H9 (cell line): ENCODE measurements around the gene PPP5C. TPM values are rescaled to one million over a fixed set of nuclear protein-coding genes. Genes with fewer than 3 reads are reported as not detected.

Experiments used
- DNase-seq: peaks from one replicate; pipeline ENCODE4 v3.0.0-alpha.2; 2017
- H2AFZ ChIP-seq: one replicate; pipeline ENCODE4 v1.6.1; 2013; ENCODE audit warnings: mild to moderate bottlenecking, low read length, control low read depth, moderate library complexity
- H2AK5ac ChIP-seq: 2 replicates; pipeline ENCODE4 v1.6.1; 2013; ENCODE audit warnings: low read length, control low read depth, mixed read lengths; ENCODE audit not compliant: insufficient read length
- H2BK120ac ChIP-seq: one replicate; pipeline ENCODE4 v1.6.1; 2013; ENCODE audit warnings: low read depth, mild to moderate bottlenecking, low read length, control low read depth, inconsistent platforms; ENCODE audit not compliant: poor library complexity, severe bottlenecking
- H2BK12ac ChIP-seq: 2 replicates; pipeline ENCODE4 v1.6.1; 2013; ENCODE audit warnings: low read length, control low read depth, mixed read lengths, low read depth; ENCODE audit not compliant: insufficient read length
- H2BK15ac ChIP-seq: 2 replicates; pipeline ENCODE4 v1.6.1; 2013; ENCODE audit warnings: low read depth, low read length, control low read depth
- H2BK20ac ChIP-seq: one replicate; pipeline ENCODE4 v1.6.1; 2013; ENCODE audit warnings: low read depth, mild to moderate bottlenecking, low read length, control low read depth, inconsistent platforms; ENCODE audit not compliant: poor library complexity, severe bottlenecking
- H2BK5ac ChIP-seq: 2 replicates; pipeline ENCODE4 v1.6.1; 2013; ENCODE audit warnings: low read length, control low read depth, mixed read lengths; ENCODE audit not compliant: insufficient read length
- H3K14ac ChIP-seq: 2 replicates; pipeline ENCODE4 v1.6.1; 2013; ENCODE audit warnings: low read length, control low read depth; ENCODE audit not compliant: insufficient read depth
- H3K18ac ChIP-seq: 2 replicates; pipeline ENCODE4 v1.6.1; 2013; ENCODE audit warnings: low read depth, mild to moderate bottlenecking, mixed read lengths, low read length, control low read depth; ENCODE audit not compliant: insufficient read length
- H3K23ac ChIP-seq: 2 replicates; pipeline ENCODE4 v1.6.1; 2013; ENCODE audit warnings: low read length, control low read depth, mixed read lengths, low read depth; ENCODE audit not compliant: insufficient read length
- H3K23me2 ChIP-seq: 2 replicates; pipeline ENCODE4 v1.6.1; 2013; ENCODE audit warnings: low read depth, mild to moderate bottlenecking, mixed read lengths, low read length, control low read depth; ENCODE audit not compliant: insufficient read length, poor library complexity, severe bottlenecking
- H3K27ac ChIP-seq: 2 replicates; pipeline ENCODE4 v1.5.1; 2013; ENCODE audit warnings: low read length, control low read depth, mixed read lengths, low read depth; ENCODE audit not compliant: insufficient read length
- H3K27me3 ChIP-seq: 2 replicates; pipeline ENCODE4 v1.6.1; 2013; ENCODE audit warnings: low read length, control low read depth, inconsistent platforms; ENCODE audit not compliant: insufficient read depth
- H3K4ac ChIP-seq: 2 replicates; pipeline ENCODE4 v1.6.1; 2013; ENCODE audit warnings: low read depth, mild to moderate bottlenecking, control low read depth, inconsistent platforms, low read length, moderate library complexity
- H3K4me1 ChIP-seq: 2 replicates; pipeline ENCODE4 v1.6.1; 2013; ENCODE audit warnings: low read length, control low read depth, inconsistent platforms; ENCODE audit not compliant: insufficient read depth
- H3K4me2 ChIP-seq: 2 replicates; pipeline ENCODE4 v1.6.1; 2013; ENCODE audit warnings: low read length, control low read depth, mixed read lengths; ENCODE audit not compliant: insufficient read length, insufficient read depth
- H3K56ac ChIP-seq: 2 replicates; pipeline ENCODE4 v1.6.1; 2013; ENCODE audit warnings: low read depth, mild to moderate bottlenecking, mixed read lengths, low read length, control low read depth; ENCODE audit not compliant: insufficient read length
- H3K79me1 ChIP-seq: 2 replicates; pipeline ENCODE4 v1.6.1; 2013; ENCODE audit warnings: low read depth, mild to moderate bottlenecking, moderate library complexity, low read length, control low read depth, inconsistent platforms; ENCODE audit not compliant: insufficient read depth, poor library complexity, severe bottlenecking
- H3K79me2 ChIP-seq: 2 replicates; pipeline ENCODE4 v1.6.1; 2013; ENCODE audit warnings: low read length, control low read depth, inconsistent platforms; ENCODE audit not compliant: insufficient read depth
- H3K9ac ChIP-seq: 2 replicates; pipeline ENCODE4 v1.6.1; 2013; ENCODE audit warnings: low read length, control low read depth, mixed read lengths; ENCODE audit not compliant: insufficient read length; ENCODE audit errors: extremely low read depth
- H3K9me3 ChIP-seq: one replicate; pipeline ENCODE4 v1.6.1; 2013; ENCODE audit warnings: low read depth, low read length, inconsistent platforms; ENCODE audit not compliant: control insufficient read depth
- H3T11ph ChIP-seq: one replicate; pipeline ENCODE4 v1.6.1; 2013; ENCODE audit warnings: mild to moderate bottlenecking, low read length, control low read depth, inconsistent platforms
- H4K20me1 ChIP-seq: one replicate; pipeline ENCODE4 v1.6.1; 2013; ENCODE audit not compliant: control insufficient read depth, insufficient read length, insufficient read depth
- H4K5ac ChIP-seq: 2 replicates; pipeline ENCODE4 v1.6.1; 2013; ENCODE audit warnings: low read depth, mild to moderate bottlenecking, mixed read lengths, low read length, control low read depth; ENCODE audit not compliant: insufficient read length
- H4K8ac ChIP-seq: replicated peaks from 2 replicates; pipeline ENCODE4 v1.6.1; 2013; ENCODE audit warnings: low read length, control low read depth, mixed read lengths, low read depth; ENCODE audit not compliant: insufficient read length
- H4K91ac ChIP-seq: 2 replicates; pipeline ENCODE4 v1.6.1; 2013; ENCODE audit warnings: low read depth, mild to moderate bottlenecking, moderate library complexity, mixed read lengths, low read length, control low read depth; ENCODE audit not compliant: insufficient read length
- H3K27ac Mint-ChIP-seq, 3 experiments: 2 replicates in 2 of 3; 3 replicates in 1 of 3; pipeline ENCODE4 v1.8.0; 2020 to 2021; ENCODE audit warnings: mixed read lengths in 3 of 3, mild to moderate bottlenecking in 1 of 3, moderate library complexity in 1 of 3
- H3K27me3 Mint-ChIP-seq: 2 replicates; pipeline ENCODE4 v1.8.0; 2021; ENCODE audit warnings: low read depth, mild to moderate bottlenecking, moderate library complexity, mixed read lengths
- H3K36me3 Mint-ChIP-seq, 3 experiments: 2 replicates in 2 of 3; 3 replicates in 1 of 3; pipeline ENCODE4 v1.8.0; 2020 to 2021; ENCODE audit warnings: low read depth in 3 of 3, mixed read lengths in 3 of 3; ENCODE audit not compliant: insufficient read depth in 1 of 3
- H3K4me1 Mint-ChIP-seq, 2 experiments: 2 replicates each; pipeline ENCODE4 v1.8.0; 2020; ENCODE audit warnings: mixed read lengths in 2 of 2
- H3K4me3 Mint-ChIP-seq, 2 experiments: 2 replicates in 1 of 2; 3 replicates in 1 of 2; pipeline ENCODE4 v1.8.0; 2020 to 2021; ENCODE audit warnings: mild to moderate bottlenecking in 2 of 2, mixed read lengths in 2 of 2, moderate library complexity in 1 of 2
- H3K9me3 Mint-ChIP-seq, 2 experiments: 2 replicates in 1 of 2; 3 replicates in 1 of 2; pipeline ENCODE4 v1.8.0; 2020; ENCODE audit warnings: mild to moderate bottlenecking in 2 of 2, mixed read lengths in 2 of 2, moderate library complexity in 1 of 2
- WGBS: extraction: QIAGEN DNeasy Blood & Tissue Kit; methylation state at CpG from one replicate; pipeline ENCODE4 v1.1.7; 2013; ENCODE audit warnings: missing lambda C conversion rate, low lambda C conversion rate, mixed read lengths; ENCODE audit not compliant: insufficient read length; ENCODE audit errors: extremely low coverage; 5-methylcytosine and 5-hydroxymethylcytosine counted together
- total RNA-seq: library from RNA; stranded (reverse); gene quantifications from 2 replicates; pipeline ENCODE4 v1.2.1, GENCODE V29; 2021
- TF ChIP-seq, protein P1 (sequence below): fragments of 200-600 bp; sonication (generic); conservative IDR thresholded peaks from 3 replicates; pipeline ENCODE4 v1.8.0; 2021; ENCODE audit warnings: antibody characterized with exemption, mild to moderate bottlenecking

The PPP5C gene
- total RNA-seq, 1 experiment from 2014 or later, result 108 TPM

DNA sequence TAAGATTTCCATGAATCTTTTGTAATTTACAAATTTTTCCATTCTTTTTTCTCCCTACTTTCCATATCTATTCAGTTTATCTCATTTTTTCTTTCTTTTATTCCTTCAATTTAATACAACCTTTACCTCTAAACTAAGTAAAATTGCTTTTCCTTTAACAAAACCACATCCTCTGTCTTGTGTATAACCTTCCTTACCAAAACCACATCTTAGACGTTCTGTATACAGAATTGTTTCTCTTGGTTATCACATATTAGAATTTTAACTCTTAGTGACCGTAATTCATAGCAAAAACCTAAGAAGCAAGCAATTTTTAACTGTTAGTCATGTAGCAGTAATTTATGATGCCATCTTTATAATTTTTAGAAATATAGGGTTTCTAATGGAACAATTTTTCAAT, 15.0 kb downstream of the PPP5C start:
- no peak overlapping the region for H3K56ac ChIP-seq
- no peak overlapping the region for H3K9ac ChIP-seq
- no peak overlapping the region for H3K4me2 ChIP-seq
- H3K4ac ChIP-seq, result no peak overlapping the region
- H3K18ac ChIP-seq, result no peak overlapping the region
- H3K4me1 Mint-ChIP-seq, result peaks cover 7 to 14% of the 10 kb centered on the region in 2 experiments; a peak in 3 of 4 replicates
- no peak overlapping the region for H3K27ac ChIP-seq
- no CpG with 5 or more reads among the region's 2 CpGs for WGBS
- no peak overlapping the region for H2BK5ac ChIP-seq
- H2AFZ ChIP-seq, result no peak overlapping the region
- no peak overlapping the region for H4K8ac ChIP-seq
- H3K4me3 Mint-ChIP-seq, result no peak overlapping the region
- H4K5ac ChIP-seq, result no peak overlapping the region
- no peak overlapping the region for H3K23ac ChIP-seq
- no peaks in the 10 kb centered on the region for H3K9me3 ChIP-seq
- no peak overlapping the region for H2AK5ac ChIP-seq
- no peak overlapping the region for H3K14ac ChIP-seq
- no peaks in the 10 kb centered on the region for H3K23me2 ChIP-seq
- no peaks in the 10 kb centered on the region for H3K27me3 ChIP-seq
- no peak overlapping the region for H3T11ph ChIP-seq
- no peaks in the 10 kb centered on the region for H3K27me3 Mint-ChIP-seq
- no peaks in the 10 kb centered on the region for H4K20me1 ChIP-seq
- no peaks in the 10 kb centered on the region; the same call in 1 of the 2 replicates for H3K79me2 ChIP-seq
- H2BK12ac ChIP-seq, result no peak overlapping the region
- DNase-seq, result no peak
- H4K91ac ChIP-seq, result no peak overlapping the region
- H2BK120ac ChIP-seq, result no peak overlapping the region
- no peak overlapping the region for H2BK15ac ChIP-seq
- no peak overlapping the region for H2BK20ac ChIP-seq
- peaks cover 16% of the 10 kb centered on the region for H3K79me1 ChIP-seq
- peak overlapping the region in 1 of 3 experiments; percentile 18; a peak in 1 of 7 replicates for H3K27ac Mint-ChIP-seq
- TF ChIP-seq, protein P1, sequence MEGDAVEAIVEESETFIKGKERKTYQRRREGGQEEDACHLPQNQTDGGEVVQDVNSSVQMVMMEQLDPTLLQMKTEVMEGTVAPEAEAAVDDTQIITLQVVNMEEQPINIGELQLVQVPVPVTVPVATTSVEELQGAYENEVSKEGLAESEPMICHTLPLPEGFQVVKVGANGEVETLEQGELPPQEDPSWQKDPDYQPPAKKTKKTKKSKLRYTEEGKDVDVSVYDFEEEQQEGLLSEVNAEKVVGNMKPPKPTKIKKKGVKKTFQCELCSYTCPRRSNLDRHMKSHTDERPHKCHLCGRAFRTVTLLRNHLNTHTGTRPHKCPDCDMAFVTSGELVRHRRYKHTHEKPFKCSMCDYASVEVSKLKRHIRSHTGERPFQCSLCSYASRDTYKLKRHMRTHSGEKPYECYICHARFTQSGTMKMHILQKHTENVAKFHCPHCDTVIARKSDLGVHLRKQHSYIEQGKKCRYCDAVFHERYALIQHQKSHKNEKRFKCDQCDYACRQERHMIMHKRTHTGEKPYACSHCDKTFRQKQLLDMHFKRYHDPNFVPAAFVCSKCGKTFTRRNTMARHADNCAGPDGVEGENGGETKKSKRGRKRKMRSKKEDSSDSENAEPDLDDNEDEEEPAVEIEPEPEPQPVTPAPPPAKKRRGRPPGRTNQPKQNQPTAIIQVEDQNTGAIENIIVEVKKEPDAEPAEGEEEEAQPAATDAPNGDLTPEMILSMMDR, result no peak
- H3K36me3 Mint-ChIP-seq, result peaks cover 17 to 46% (median 42%) of the 10 kb centered on the region in 3 experiments; a peak in 6 of 7 replicates
- no peaks in the 10 kb centered on the region for H3K9me3 Mint-ChIP-seq
- no peaks in the 10 kb centered on the region for H3K4me1 ChIP-seq
